ENCODE data around the gene HOXD11. TPM values are rescaled to one million over a fixed set of nuclear protein-coding genes. Genes with fewer than 3 reads are reported as not detected.

HOXD11 gene
- total RNA-seq, 2 donors from 2014 or later, result not detected

GRCh38 chr2:176092270-176093144 lies 14.6 kb upstream of the HOXD11 start, which contains the start of gene HOXD13:
HOXD13 (plus strand) TSS chr2:176092721; CDS start chr2:176092891, 170 bp downstream.
- peaks cover 65 to 85% of the 10 kb centered on the region in 2 donors for H3K27me3 ChIP-seq

DNA sequence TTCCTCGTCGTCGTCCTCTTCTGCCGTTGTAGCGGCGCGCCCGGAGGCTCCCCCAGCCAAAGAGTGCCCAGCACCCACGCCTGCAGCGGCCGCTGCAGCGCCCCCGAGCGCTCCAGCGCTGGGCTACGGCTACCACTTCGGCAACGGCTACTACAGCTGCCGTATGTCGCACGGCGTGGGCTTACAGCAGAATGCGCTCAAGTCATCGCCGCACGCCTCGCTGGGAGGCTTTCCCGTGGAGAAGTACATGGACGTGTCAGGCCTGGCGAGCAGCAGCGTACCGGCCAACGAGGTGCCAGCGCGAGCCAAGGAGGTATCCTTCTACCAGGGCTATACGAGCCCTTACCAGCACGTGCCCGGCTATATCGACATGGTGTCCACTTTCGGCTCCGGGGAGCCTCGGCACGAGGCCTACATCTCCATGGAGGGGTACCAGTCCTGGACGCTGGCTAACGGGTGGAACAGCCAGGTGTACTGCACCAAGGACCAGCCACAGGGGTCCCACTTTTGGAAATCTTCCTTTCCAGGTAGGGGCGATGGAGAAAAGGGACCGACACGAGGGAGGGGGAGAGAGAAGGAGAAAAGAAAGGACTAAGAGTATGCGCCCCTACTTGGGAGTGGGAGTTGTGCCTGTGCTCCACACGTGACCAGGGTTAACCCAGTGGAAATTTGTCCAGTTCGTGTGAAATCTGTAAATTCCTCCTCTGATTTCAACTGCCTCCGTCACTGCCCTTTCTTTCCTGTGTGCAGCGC lies 13.8 kb upstream of the HOXD11 start:
- peaks cover 73 to 85% of the 10 kb centered on the region in 2 donors for H3K27me3 ChIP-seq
- peaks cover 0 to 33% of the 10 kb centered on the region in 2 donors for H3K4me1 ChIP-seq
- H3K36me3 ChIP-seq, result no peaks in the 10 kb centered on the region
- peak overlapping the region in 1 of 2 donors; percentile 33 for H3K4me3 ChIP-seq
- TF ChIP-seq, protein P1, sequence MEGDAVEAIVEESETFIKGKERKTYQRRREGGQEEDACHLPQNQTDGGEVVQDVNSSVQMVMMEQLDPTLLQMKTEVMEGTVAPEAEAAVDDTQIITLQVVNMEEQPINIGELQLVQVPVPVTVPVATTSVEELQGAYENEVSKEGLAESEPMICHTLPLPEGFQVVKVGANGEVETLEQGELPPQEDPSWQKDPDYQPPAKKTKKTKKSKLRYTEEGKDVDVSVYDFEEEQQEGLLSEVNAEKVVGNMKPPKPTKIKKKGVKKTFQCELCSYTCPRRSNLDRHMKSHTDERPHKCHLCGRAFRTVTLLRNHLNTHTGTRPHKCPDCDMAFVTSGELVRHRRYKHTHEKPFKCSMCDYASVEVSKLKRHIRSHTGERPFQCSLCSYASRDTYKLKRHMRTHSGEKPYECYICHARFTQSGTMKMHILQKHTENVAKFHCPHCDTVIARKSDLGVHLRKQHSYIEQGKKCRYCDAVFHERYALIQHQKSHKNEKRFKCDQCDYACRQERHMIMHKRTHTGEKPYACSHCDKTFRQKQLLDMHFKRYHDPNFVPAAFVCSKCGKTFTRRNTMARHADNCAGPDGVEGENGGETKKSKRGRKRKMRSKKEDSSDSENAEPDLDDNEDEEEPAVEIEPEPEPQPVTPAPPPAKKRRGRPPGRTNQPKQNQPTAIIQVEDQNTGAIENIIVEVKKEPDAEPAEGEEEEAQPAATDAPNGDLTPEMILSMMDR (IDR thresholded peaks at IDR 0.05), result no peak
- H3K9me3 ChIP-seq, result no peaks in the 10 kb centered on the region
- H3K27ac ChIP-seq, result no peak overlapping the region
- no peak for DNase-seq (ENCODE audit: low spot score)

More at GRCh38 chr2:176092270-176093144, 14.6 kb upstream of the HOXD11 start, which contains the start of gene HOXD13:
- DNase-seq (ENCODE audit: low spot score), result no peak
- H3K9me3 ChIP-seq, result no peaks in the 10 kb centered on the region
- no peaks in the 10 kb centered on the region for H3K36me3 ChIP-seq
- H3K27ac ChIP-seq, result no peak within 1 kb of the TSS
- TF ChIP-seq, protein P1 (IDR thresholded peaks at IDR 0.05), result no peak
- peak within 1 kb of the TSS in 1 of 2 donors; percentile 33 for H3K4me3 ChIP-seq
- H3K4me1 ChIP-seq, result peaks cover 0 to 32% of the 10 kb centered on the region in 2 donors

DNA sequence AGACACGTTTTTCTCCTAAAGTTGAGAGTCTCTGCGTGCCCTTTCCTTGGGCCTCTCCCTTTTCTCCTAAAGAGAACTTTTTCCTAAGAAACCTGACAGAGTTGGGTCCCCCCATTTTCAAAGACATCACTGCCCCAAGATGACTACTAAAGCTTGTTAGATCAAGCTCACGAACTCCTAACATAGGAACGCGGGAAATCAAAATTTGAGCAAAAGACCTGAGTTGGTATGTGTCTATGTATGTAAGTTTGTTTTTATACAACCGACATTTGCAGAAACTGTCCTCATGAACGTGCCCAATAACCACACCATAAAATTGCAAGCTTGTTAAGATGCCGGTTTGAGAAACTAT lies 13.2 kb upstream of the HOXD11 start:
- Histone ChIP-seq H3K27ac (no peak overlapping the region), H3K27me3 (peaks cover 77 to 88% of the 10 kb centered on the region in 2 donors), H3K4me3 (no peak overlapping the region), H3K9me3 (no peaks in the 10 kb centered on the region), H3K4me1 (peaks cover 0 to 35% of the 10 kb centered on the region in 2 donors), H3K36me3 (no peaks in the 10 kb centered on the region)
- no peak for DNase-seq (ENCODE audit: low spot score)
- TF ChIP-seq, protein P1 (IDR thresholded peaks at IDR 0.05), result no peak

- Histone ChIP-seq H3K4me1 (peaks cover 0 to 37% of the 10 kb centered on the region in 2 donors), H3K36me3 (no peaks in the 10 kb centered on the region), H3K4me3 (no peak overlapping the region), H3K27me3 (peaks cover 82 to 87% of the 10 kb centered on the region in 2 donors), H3K27ac (no peak overlapping the region), H3K9me3 (no peaks in the 10 kb centered on the region)
- TF ChIP-seq, protein P1 (IDR thresholded peaks at IDR 0.05), result no peak
- no peak for DNase-seq (ENCODE audit: low spot score)
Observed at GRCh38 chr2:176094349-176094748, 12.7 kb upstream of the HOXD11 start.

GRCh38 chr2:176095421-176095820 lies 11.7 kb upstream of the HOXD11 start:
- no peaks in the 10 kb centered on the region for H3K9me3 ChIP-seq
- no peak for DNase-seq (ENCODE audit: low spot score)
- no peaks in the 10 kb centered on the region for H3K36me3 ChIP-seq
- peaks cover 0 to 46% of the 10 kb centered on the region in 2 donors for H3K4me1 ChIP-seq
- H3K27ac ChIP-seq, result no peak overlapping the region
- peaks cover 78 to 90% of the 10 kb centered on the region in 2 donors for H3K27me3 ChIP-seq
- H3K4me3 ChIP-seq, result no peak overlapping the region
- TF ChIP-seq, protein P1 (IDR thresholded peaks at IDR 0.05), result no peak

Data from right atrium auricular region (tissue), 2 donors.